DND-41 (cell line): Measurements from ENCODE around the gene SMPD3.

Experiments used
- ATAC-seq: fragments of 200-7000 bp; cut with Tn5 transposase; 3 replicates; pipeline ENCODE4 v1.9.1; 2021; ENCODE audit warnings: low read depth; ENCODE audit not compliant: insufficient read depth
- DNase-seq: peaks from one replicate; pipeline ENCODE4 v3.0.0-alpha.2; 2020
- H2AFZ ChIP-seq: 2 replicates; pipeline ENCODE4 v1.6.0; 2012; ENCODE audit warnings: low read depth, low read length
- H3K27ac ChIP-seq: 2 replicates; pipeline ENCODE4 v1.5.1; 2012; ENCODE audit warnings: low read length, inconsistent platforms
- H3K27me3 ChIP-seq: fragments of 200-600 bp; sonication (generic); 2 replicates; pipeline ENCODE4 v1.6.0; 2012; ENCODE audit warnings: low read length, mild to moderate bottlenecking, inconsistent platforms; ENCODE audit not compliant: insufficient read depth, poor library complexity
- H3K36me3 ChIP-seq: 2 replicates; pipeline ENCODE4 v1.5.1; 2012; ENCODE audit warnings: low read length, inconsistent platforms; ENCODE audit not compliant: insufficient read depth
- H3K4me1 ChIP-seq: 2 replicates; pipeline ENCODE4 v1.5.1; 2012; ENCODE audit warnings: mild to moderate bottlenecking, low read length; ENCODE audit not compliant: insufficient read depth
- H3K4me2 ChIP-seq: 2 replicates; pipeline ENCODE4 v1.6.0; 2012; ENCODE audit warnings: mild to moderate bottlenecking, moderate library complexity, low read length, inconsistent platforms; ENCODE audit not compliant: insufficient read depth
- H3K4me3 ChIP-seq, 2 experiments: fragments of 200-600 bp in 1 of 2; shearing (Covaris generic) in 1 of 2; 2 replicates each; pipeline ENCODE4 v1.5.1; 2012 to 2016; ENCODE audit warnings: inconsistent platforms in 2 of 2, low read length in 2 of 2, mild to moderate bottlenecking in 2 of 2, low read depth in 1 of 2, moderate library complexity in 1 of 2
- H3K79me2 ChIP-seq: 2 replicates; pipeline ENCODE4 v1.6.0; 2012; ENCODE audit warnings: low read length, inconsistent platforms; ENCODE audit not compliant: insufficient read depth
- H3K9ac ChIP-seq: 2 replicates; pipeline ENCODE4 v1.6.0; 2012; ENCODE audit warnings: low read depth, mild to moderate bottlenecking, inconsistent platforms, low read length, moderate library complexity
- H3K9me3 ChIP-seq: 2 replicates; pipeline ENCODE4 v1.5.1; 2012; ENCODE audit warnings: low read length, moderate library complexity, mild to moderate bottlenecking, inconsistent platforms; ENCODE audit not compliant: insufficient read depth, severe bottlenecking
- H4K20me1 ChIP-seq: 2 replicates; pipeline ENCODE4 v1.6.0; 2012; ENCODE audit warnings: low read length; ENCODE audit not compliant: insufficient read depth
- CTCF ChIP-seq: IDR thresholded peaks from 2 replicates; pipeline ENCODE4 v1.5.1; 2012; ENCODE audit warnings: borderline replicate concordance, low read length, moderate library complexity, mild to moderate bottlenecking; ENCODE audit not compliant: poor library complexity, severe bottlenecking; ENCODE audit errors: extremely low read depth
- EZH2 ChIP-seq: IDR thresholded peaks from 3 replicates; pipeline ENCODE4 v1.6.1; 2012; ENCODE audit warnings: borderline replicate concordance, low read depth, mild to moderate bottlenecking, moderate library complexity, low read length, inconsistent platforms; ENCODE audit not compliant: severe bottlenecking

The SMPD3 gene

GRCh38 chr16:68492543-68493411 is 44.5 kb upstream of the SMPD3 start:
- Histone ChIP-seq H3K4me2 (no peak overlapping the region), H4K20me1 (no peaks in the 10 kb centered on the region), H3K27me3 (no peaks in the 10 kb centered on the region), H3K9ac (no peak overlapping the region), H3K36me3 (no peaks in the 10 kb centered on the region), H3K27ac (no peak overlapping the region), H3K9me3 (no peaks in the 10 kb centered on the region), H2AFZ (no peak overlapping the region), H3K4me3 (no peak overlapping the region), H3K79me2 (no peaks in the 10 kb centered on the region), H3K4me1 (peaks cover 14% of the 10 kb centered on the region)
- TF ChIP-seq EZH2 (no peak), CTCF (no peak)
- peak; percentile 26 for DNase-seq
- peak; percentile 41; the same call in 2 of the 3 replicates for ATAC-seq

GRCh38 chr16:68492151-68492542 is 43.8 kb upstream of the SMPD3 start:
- no peaks in the 10 kb centered on the region for H3K9me3 ChIP-seq
- no peaks in the 10 kb centered on the region for H3K27me3 ChIP-seq

GRCh38 chr16:68491576-68491950 is 43.3 kb upstream of the SMPD3 start:
- Histone ChIP-seq H3K4me2 (no peak overlapping the region), H4K20me1 (no peaks in the 10 kb centered on the region), H3K27me3 (no peaks in the 10 kb centered on the region), H3K36me3 (no peaks in the 10 kb centered on the region), H3K4me3 (no peak overlapping the region), H2AFZ (no peak overlapping the region), H3K79me2 (no peaks in the 10 kb centered on the region), H3K4me1 (peaks cover 14% of the 10 kb centered on the region), H3K27ac (no peak overlapping the region), H3K9ac (no peak overlapping the region), H3K9me3 (no peaks in the 10 kb centered on the region)
- ATAC-seq (no peak), DNase-seq (no peak)
- no peak for TF ChIP-seq CTCF
- TF ChIP-seq EZH2, result no peak

More at GRCh38 chr16:68492151-68492542, 43.8 kb upstream of the SMPD3 start:
- H3K4me2 ChIP-seq, result no peak overlapping the region
- H2AFZ ChIP-seq, result no peak overlapping the region
- H3K9ac ChIP-seq, result no peak overlapping the region
- no peaks in the 10 kb centered on the region for H3K79me2 ChIP-seq
- H3K4me1 ChIP-seq, result peaks cover 14% of the 10 kb centered on the region
- TF ChIP-seq EZH2 (no peak), CTCF (no peak)
- no peak for ATAC-seq
- no peak for DNase-seq
- H3K36me3 ChIP-seq, result no peaks in the 10 kb centered on the region
- no peak overlapping the region for H3K4me3 ChIP-seq
- H4K20me1 ChIP-seq, result no peaks in the 10 kb centered on the region
- no peak overlapping the region for H3K27ac ChIP-seq
